ENCODE data around the gene ALOX15. TPM values are rescaled to one million over a fixed set of nuclear protein-coding genes. Genes with fewer than 3 reads are reported as not detected.

Gene ALOX15
- total RNA-seq, 2 donors from 2014 or later = not detected

GRCh38 chr17:4587195-4587594 is 54.3 kb downstream of the ALOX15 start:
- Mint-ChIP-seq H3K9me3 (no peaks in the 10 kb centered on the region), H3K27ac (no peak overlapping the region), H3K4me3 (no peak overlapping the region), H3K4me1 (peaks cover 5% of the 10 kb centered on the region), H3K27me3 (ENCODE audit: insufficient read depth) (peaks cover 57% of the 10 kb centered on the region), H3K36me3 (ENCODE audit: low read depth) (no peaks in the 10 kb centered on the region)
- Histone ChIP-seq H3K4me1 (ENCODE audit: control insufficient read depth, insufficient read depth, low read length) (no peaks in the 10 kb centered on the region), H3K27ac (ENCODE audit: low read depth, low read length) (no peak overlapping the region), H3K27me3 (ENCODE audit: control insufficient read depth, insufficient read depth, low read length, poor library complexity, severe bottlenecking) (peaks cover 50% of the 10 kb centered on the region), H3K9me3 (ENCODE audit: control insufficient read depth, low read length) (no peaks in the 10 kb centered on the region), H3K4me3 (ENCODE audit: low read length) (no peak overlapping the region), H3K9ac (ENCODE audit: extremely low read depth, low read length, poor library complexity, severe bottlenecking) (no peak overlapping the region), H3K36me3 (ENCODE audit: control insufficient read depth, insufficient read depth, low read length) (no peaks in the 10 kb centered on the region)
- WGBS, 2 experiments (ENCODE audit: insufficient coverage in 1 of 2, insufficient read length in 1 of 2) = 93 to 94% methylated on average over 3 to 7 of the region's 7 CpGs
- no peak for DNase-seq
- TF ChIP-seq, protein P1, sequence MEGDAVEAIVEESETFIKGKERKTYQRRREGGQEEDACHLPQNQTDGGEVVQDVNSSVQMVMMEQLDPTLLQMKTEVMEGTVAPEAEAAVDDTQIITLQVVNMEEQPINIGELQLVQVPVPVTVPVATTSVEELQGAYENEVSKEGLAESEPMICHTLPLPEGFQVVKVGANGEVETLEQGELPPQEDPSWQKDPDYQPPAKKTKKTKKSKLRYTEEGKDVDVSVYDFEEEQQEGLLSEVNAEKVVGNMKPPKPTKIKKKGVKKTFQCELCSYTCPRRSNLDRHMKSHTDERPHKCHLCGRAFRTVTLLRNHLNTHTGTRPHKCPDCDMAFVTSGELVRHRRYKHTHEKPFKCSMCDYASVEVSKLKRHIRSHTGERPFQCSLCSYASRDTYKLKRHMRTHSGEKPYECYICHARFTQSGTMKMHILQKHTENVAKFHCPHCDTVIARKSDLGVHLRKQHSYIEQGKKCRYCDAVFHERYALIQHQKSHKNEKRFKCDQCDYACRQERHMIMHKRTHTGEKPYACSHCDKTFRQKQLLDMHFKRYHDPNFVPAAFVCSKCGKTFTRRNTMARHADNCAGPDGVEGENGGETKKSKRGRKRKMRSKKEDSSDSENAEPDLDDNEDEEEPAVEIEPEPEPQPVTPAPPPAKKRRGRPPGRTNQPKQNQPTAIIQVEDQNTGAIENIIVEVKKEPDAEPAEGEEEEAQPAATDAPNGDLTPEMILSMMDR (conservative IDR thresholded peaks at IDR 0.05) = no peak

GRCh38 chr17:4586043-4586442 is 55.4 kb downstream of the ALOX15 start:
- H3K27me3 ChIP-seq (ENCODE audit: control insufficient read depth, insufficient read depth, low read length, poor library complexity, severe bottlenecking) = peaks cover 50% of the 10 kb centered on the region
- no peak for DNase-seq
- no peak overlapping the region for H3K9ac ChIP-seq (ENCODE audit: extremely low read depth, low read length, poor library complexity, severe bottlenecking)
- peaks cover 65% of the 10 kb centered on the region for H3K27me3 Mint-ChIP-seq (ENCODE audit: insufficient read depth)
- no peaks in the 10 kb centered on the region for H3K4me1 ChIP-seq (ENCODE audit: control insufficient read depth, insufficient read depth, low read length)
- H3K4me1 Mint-ChIP-seq = peaks cover 5% of the 10 kb centered on the region
- H3K27ac Mint-ChIP-seq = no peak overlapping the region
- H3K9me3 Mint-ChIP-seq = no peaks in the 10 kb centered on the region
- no peak overlapping the region for H3K4me3 Mint-ChIP-seq
- H3K4me3 ChIP-seq (ENCODE audit: low read length) = no peak overlapping the region
- 91 to 98% methylated on average over 7 to 9 of the region's 9 CpGs for WGBS, 2 experiments (ENCODE audit: insufficient coverage in 1 of 2, insufficient read length in 1 of 2)
- H3K36me3 ChIP-seq (ENCODE audit: control insufficient read depth, insufficient read depth, low read length) = no peaks in the 10 kb centered on the region
- no peak overlapping the region for H3K27ac ChIP-seq (ENCODE audit: low read depth, low read length)
- TF ChIP-seq, protein P1 (conservative IDR thresholded peaks at IDR 0.05) = no peak
- no peaks in the 10 kb centered on the region for H3K9me3 ChIP-seq (ENCODE audit: control insufficient read depth, low read length)
- no peaks in the 10 kb centered on the region for H3K36me3 Mint-ChIP-seq (ENCODE audit: low read depth)

DNA sequence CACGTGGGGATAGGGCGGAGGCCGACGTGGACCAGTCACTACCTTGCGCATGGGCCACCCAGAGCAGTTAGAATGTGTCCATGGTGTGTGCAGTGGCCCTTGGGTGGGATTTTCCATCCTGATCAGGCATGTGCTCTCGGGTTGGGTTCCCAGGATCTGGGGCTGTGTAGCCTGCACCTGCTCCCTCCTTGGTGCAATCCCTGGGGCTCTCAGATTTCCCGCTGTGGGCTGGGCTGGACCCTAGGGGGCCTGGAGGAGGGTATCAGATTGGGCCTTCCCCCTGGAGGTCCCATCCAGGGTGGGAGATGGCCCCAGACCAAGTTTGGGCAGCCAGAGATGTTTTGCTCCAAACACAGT is 55.9 kb downstream of the ALOX15 start:
- H3K9me3 ChIP-seq (ENCODE audit: control insufficient read depth, low read length) = no peaks in the 10 kb centered on the region
- 82% methylated on average over 7 of the region's 7 CpGs; no CpG with 5 or more reads in 1 of the 2 experiments for WGBS, 2 experiments (ENCODE audit: insufficient coverage in 1 of 2, insufficient read length in 1 of 2)
- DNase-seq = peak; percentile 51
- Mint-ChIP-seq H3K36me3 (ENCODE audit: low read depth) (no peaks in the 10 kb centered on the region), H3K27me3 (ENCODE audit: insufficient read depth) (peaks cover 65% of the 10 kb centered on the region), H3K9me3 (no peaks in the 10 kb centered on the region), H3K4me3 (peak overlapping the region; percentile 50), H3K4me1 (peaks cover 5% of the 10 kb centered on the region), H3K27ac (no peak overlapping the region)
- H3K4me3 ChIP-seq (ENCODE audit: low read length) = no peak overlapping the region
- TF ChIP-seq, protein P1 (conservative IDR thresholded peaks at IDR 0.05) = no peak
- H3K36me3 ChIP-seq (ENCODE audit: control insufficient read depth, insufficient read depth, low read length) = no peaks in the 10 kb centered on the region
- no peaks in the 10 kb centered on the region for H3K4me1 ChIP-seq (ENCODE audit: control insufficient read depth, insufficient read depth, low read length)
- H3K27ac ChIP-seq (ENCODE audit: low read depth, low read length) = no peak overlapping the region
- no peak overlapping the region for H3K9ac ChIP-seq (ENCODE audit: extremely low read depth, low read length, poor library complexity, severe bottlenecking)
- H3K27me3 ChIP-seq (ENCODE audit: control insufficient read depth, insufficient read depth, low read length, poor library complexity, severe bottlenecking) = peaks cover 50% of the 10 kb centered on the region

Data from endodermal cell (in vitro differentiated cells).